WERI-Rb-1 (cell line): Measurements from ENCODE around the gene SERPINA3.

Experiments
- DNase-seq: peaks from one replicate; pipeline ENCODE4 v3.0.0-alpha.2; 2020
- H3K27ac ChIP-seq: fragments of 250-450 bp; sonication (Bioruptor Pico); 2 replicates; pipeline ENCODE4 v1.5.1; 2020; ENCODE audit warnings: mild to moderate bottlenecking, moderate library complexity
- H3K27me3 ChIP-seq: fragments of 250-450 bp; sonication (Bioruptor Pico); 2 replicates; pipeline ENCODE4 v1.5.1; 2021; ENCODE audit warnings: mild to moderate bottlenecking, low read depth, moderate library complexity; ENCODE audit not compliant: insufficient read depth, severe bottlenecking
- H3K36me3 ChIP-seq: fragments of 250-450 bp; sonication (Bioruptor Pico); 2 replicates; pipeline ENCODE4 v1.5.1; 2020; ENCODE audit warnings: mild to moderate bottlenecking, moderate library complexity
- H3K4me3 ChIP-seq: 2 replicates; pipeline ENCODE4 v1.5.1; 2011; ENCODE audit warnings: low read depth, mild to moderate bottlenecking, control low read depth, low read length
- H3K9me3 ChIP-seq: fragments of 250-450 bp; sonication (Bioruptor Pico); 2 replicates; pipeline ENCODE4 v1.5.1; 2021; ENCODE audit warnings: mild to moderate bottlenecking, moderate library complexity; ENCODE audit not compliant: severe bottlenecking
- CTCF ChIP-seq: IDR thresholded peaks from 2 replicates; pipeline ENCODE4 v1.5.1; 2011; ENCODE audit warnings: low read depth, mild to moderate bottlenecking, control low read depth, inconsistent platforms, low read length

The SERPINA3 gene

GRCh38 chr14:94650806-94651805 lies 38.9 kb downstream of the SERPINA3 start:
- no peak for TF ChIP-seq CTCF
- H3K36me3 ChIP-seq: no peaks in the 10 kb centered on the region
- no peak overlapping the region for H3K27ac ChIP-seq
- H3K9me3 ChIP-seq: no peaks in the 10 kb centered on the region
- no peak for DNase-seq
- H3K4me3 ChIP-seq: no peak overlapping the region
- H3K27me3 ChIP-seq: no peaks in the 10 kb centered on the region

- Histone ChIP-seq H3K4me3 (no peak overlapping the region), H3K9me3 (no peaks in the 10 kb centered on the region), H3K36me3 (no peaks in the 10 kb centered on the region), H3K27ac (no peak overlapping the region), H3K27me3 (no peaks in the 10 kb centered on the region)
- no peak for TF ChIP-seq CTCF
- DNase-seq: no peak
These were observed 41.1 kb downstream of the SERPINA3 start for GRCh38 chr14:94653321-94653720.

GRCh38 chr14:94654071-94654861 lies 42.1 kb downstream of the SERPINA3 start:
- Histone ChIP-seq H3K4me3 (no peak overlapping the region), H3K27me3 (no peaks in the 10 kb centered on the region), H3K36me3 (no peaks in the 10 kb centered on the region), H3K27ac (no peak overlapping the region), H3K9me3 (no peaks in the 10 kb centered on the region)
- no peak for TF ChIP-seq CTCF
- DNase-seq: no peak

- no peak overlapping the region for H3K4me3 ChIP-seq
- TF ChIP-seq CTCF: no peak
- H3K36me3 ChIP-seq: no peaks in the 10 kb centered on the region
- H3K27me3 ChIP-seq: no peaks in the 10 kb centered on the region
- no peak overlapping the region for H3K27ac ChIP-seq
- DNase-seq: no peak
- no peaks in the 10 kb centered on the region for H3K9me3 ChIP-seq
These were observed 43.0 kb downstream of the SERPINA3 start for GRCh38 chr14:94655169-94655710.

- Histone ChIP-seq H3K27me3 (no peaks in the 10 kb centered on the region), H3K4me3 (no peak overlapping the region), H3K27ac (no peak overlapping the region), H3K36me3 (no peaks in the 10 kb centered on the region), H3K9me3 (no peaks in the 10 kb centered on the region)
- no peak for DNase-seq
- TF ChIP-seq CTCF: no peak
These were observed 43.9 kb downstream of the SERPINA3 start for GRCh38 chr14:94656043-94656442.
